Keratinocyte (primary cell): ENCODE data around the gene LY6G6D.

Experiments used
- CTCF ChIP-seq, 3 experiments: IDR thresholded peaks in 1 of 3; conservative IDR thresholded peaks in 1 of 3; optimal IDR thresholded peaks in 1 of 3; 2 replicates in 2 of 3; 3 replicates in 1 of 3; pipeline versions ENCODE3 to v1.5.1; 2011; ENCODE audit warnings: low read length in 3 of 3, mild to moderate bottlenecking in 3 of 3, moderate library complexity in 2 of 3, control low read depth in 1 of 3, inconsistent platforms in 1 of 3; ENCODE audit not compliant: insufficient read depth in 2 of 3; ENCODE audit errors: extremely low read depth in 1 of 3
- EZH2 ChIP-seq: IDR thresholded peaks from one replicate; pipeline ENCODE4 v1.6.1; 2012; ENCODE audit warnings: inconsistent platforms, mild to moderate bottlenecking, low read length, moderate library complexity

- TF ChIP-seq CTCF (optimal IDR thresholded peaks at IDR 0.05 in 1 of 3, IDR thresholded peaks at IDR 0.05 in 1 of 3, conservative IDR thresholded peaks at IDR 0.05 in 1 of 3; ENCODE audit: extremely low read depth in 1 of 3, insufficient read depth in 2 of 3, low read length in 3 of 3) (no peak), EZH2 (no peak)
These were observed 3.9 kb upstream of the LY6G6D start for GRCh38 chr6:31711233-31711632.
